Measurements from ENCODE around the gene ADAMTS4.

ADAMTS4 gene

DNA sequence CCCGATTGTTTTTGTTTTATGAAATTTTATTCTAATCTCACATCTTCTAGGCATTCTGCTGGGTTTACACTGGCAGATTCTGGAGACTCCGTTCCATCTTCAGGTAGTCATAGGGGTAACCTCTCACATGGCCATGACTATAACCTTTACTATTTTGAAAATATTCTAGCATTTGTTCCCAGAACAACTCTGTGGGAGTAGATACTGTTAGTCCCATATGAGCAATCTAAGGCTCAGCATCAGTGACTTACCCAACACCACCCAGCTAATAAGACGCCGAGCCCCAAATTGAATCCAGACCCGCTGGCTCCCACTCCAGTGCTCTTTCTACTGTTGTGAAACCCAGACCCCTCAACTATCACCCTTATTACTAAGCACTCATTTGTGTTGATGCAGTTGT is 9.8 kb downstream of the ADAMTS4 start:
- H3K36me3 Mint-ChIP-seq (ENCODE audit: low read depth), result peaks cover 4% of the 10 kb centered on the region
- no peak for DNase-seq
- H3K4me3 Mint-ChIP-seq, result no peak overlapping the region
- no peak for TF ChIP-seq CTCF (IDR thresholded peaks at IDR 0.05)
- no peaks in the 10 kb centered on the region for H3K9me3 Mint-ChIP-seq
- no peak overlapping the region for H3K27ac Mint-ChIP-seq
- H3K4me1 Mint-ChIP-seq, result peaks cover 18% of the 10 kb centered on the region
- H3K27me3 Mint-ChIP-seq (ENCODE audit: low read depth, poor library complexity), result peaks cover 19% of the 10 kb centered on the region

GRCh38 chr1:161188381-161188780 is 10.5 kb downstream of the ADAMTS4 start:
- no peak for DNase-seq
- Mint-ChIP-seq H3K27me3 (ENCODE audit: low read depth, poor library complexity) (peaks cover 19% of the 10 kb centered on the region), H3K4me1 (peaks cover 18% of the 10 kb centered on the region), H3K27ac (no peak overlapping the region), H3K9me3 (no peaks in the 10 kb centered on the region), H3K4me3 (no peak overlapping the region), H3K36me3 (ENCODE audit: low read depth) (peaks cover 4% of the 10 kb centered on the region)
- TF ChIP-seq CTCF (IDR thresholded peaks at IDR 0.05), result no peak

GRCh38 chr1:161187311-161187710 is 11.5 kb downstream of the ADAMTS4 start:
- peaks cover 11% of the 10 kb centered on the region for H3K4me1 Mint-ChIP-seq
- no peaks in the 10 kb centered on the region for H3K9me3 Mint-ChIP-seq
- DNase-seq, result no peak
- no peaks in the 10 kb centered on the region for H3K36me3 Mint-ChIP-seq (ENCODE audit: low read depth)
- peaks cover 24% of the 10 kb centered on the region for H3K27me3 Mint-ChIP-seq (ENCODE audit: low read depth, poor library complexity)
- no peak overlapping the region for H3K27ac Mint-ChIP-seq
- no peak for TF ChIP-seq CTCF (IDR thresholded peaks at IDR 0.05)
- no peak overlapping the region for H3K4me3 Mint-ChIP-seq

- H3K9me3 Mint-ChIP-seq, result no peaks in the 10 kb centered on the region
- no peak overlapping the region for H3K4me3 Mint-ChIP-seq
- no peaks in the 10 kb centered on the region for H3K36me3 Mint-ChIP-seq (ENCODE audit: low read depth)
- no peak overlapping the region for H3K27ac Mint-ChIP-seq
- H3K27me3 Mint-ChIP-seq (ENCODE audit: low read depth, poor library complexity), result peaks cover 28% of the 10 kb centered on the region
- DNase-seq, result no peak
- peaks cover 11% of the 10 kb centered on the region for H3K4me1 Mint-ChIP-seq
- TF ChIP-seq CTCF (IDR thresholded peaks at IDR 0.05), result no peak
These were observed 13.0 kb downstream of the ADAMTS4 start for GRCh38 chr1:161185732-161186311.

DNA sequence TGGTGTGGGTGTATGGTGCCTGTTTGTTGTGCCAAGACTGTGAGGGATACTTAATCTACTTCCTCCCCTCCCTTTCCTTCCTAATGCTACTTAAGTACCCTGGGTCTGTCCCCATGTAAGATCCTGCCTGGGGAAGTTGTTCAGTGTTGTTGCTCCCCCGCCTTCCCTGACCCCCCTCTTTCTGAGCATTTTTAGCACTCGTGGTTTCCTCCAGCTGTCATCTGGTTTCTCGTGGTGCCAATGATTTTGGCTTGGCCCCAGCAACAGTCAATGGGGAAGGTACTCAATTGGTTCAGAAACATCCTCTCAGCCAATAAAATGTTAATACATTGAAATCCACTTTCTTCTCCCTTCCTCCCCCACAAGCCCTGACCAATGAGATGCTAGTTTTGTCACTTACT is 13.6 kb downstream of the ADAMTS4 start:
- peaks cover 28% of the 10 kb centered on the region for H3K27me3 Mint-ChIP-seq (ENCODE audit: low read depth, poor library complexity)
- no peak overlapping the region for H3K4me3 Mint-ChIP-seq
- peaks cover 11% of the 10 kb centered on the region for H3K4me1 Mint-ChIP-seq
- no peak overlapping the region for H3K27ac Mint-ChIP-seq
- no peaks in the 10 kb centered on the region for H3K9me3 Mint-ChIP-seq
- no peak for TF ChIP-seq CTCF (IDR thresholded peaks at IDR 0.05)
- no peaks in the 10 kb centered on the region for H3K36me3 Mint-ChIP-seq (ENCODE audit: low read depth)
- DNase-seq, result no peak

GRCh38 chr1:161182214-161182613 is 16.6 kb downstream of the ADAMTS4 start:
- Mint-ChIP-seq H3K36me3 (ENCODE audit: low read depth) (no peaks in the 10 kb centered on the region), H3K27ac (no peak overlapping the region), H3K4me1 (peaks cover 22% of the 10 kb centered on the region), H3K4me3 (no peak overlapping the region), H3K9me3 (no peaks in the 10 kb centered on the region), H3K27me3 (ENCODE audit: low read depth, poor library complexity) (peaks cover 17% of the 10 kb centered on the region)
- no peak for DNase-seq
- no peak for TF ChIP-seq CTCF (IDR thresholded peaks at IDR 0.05)
